Thoracic aorta (tissue), 2 donors: Measurements from ENCODE around the gene NELFCD. TPM values are rescaled to one million over a fixed set of nuclear protein-coding genes. Genes with fewer than 3 reads are reported as not detected.

Experiments used
- ATAC-seq: fragments of 150-250 bp; one replicate; pipeline ENCODE4 v1.8.0; 2017; ENCODE audit warnings: low read depth; ENCODE audit not compliant: insufficient number of reproducible peaks, low FRiP score
- DNase-seq: peaks from one replicate; pipeline ENCODE4 v3.0.0-alpha.2; 2020; ENCODE audit warnings: low spot score
- H3K27ac ChIP-seq, 2 donors: fragments of 200-600 bp; sonication (generic); 1 replicate in 1 of 2; 2 replicates in 1 of 2; pipeline ENCODE4 v1.5.1; 2016; ENCODE audit warnings: mild to moderate bottlenecking in 2 of 2, moderate library complexity in 2 of 2
- H3K27me3 ChIP-seq: fragments of 200-600 bp; sonication (generic); replicated peaks from 2 replicates; pipeline ENCODE4 v1.6.0; 2016; ENCODE audit warnings: mild to moderate bottlenecking; ENCODE audit not compliant: insufficient read depth
- H3K36me3 ChIP-seq: fragments of 200-600 bp; sonication (generic); one replicate; pipeline ENCODE4 v1.5.1; 2016
- H3K4me1 ChIP-seq, 2 donors: fragments of 200-600 bp; sonication (generic); 1 replicate in 1 of 2; 2 replicates in 1 of 2; pipeline versions ENCODE4 v1.5.1 to v1.6.0; 2016; ENCODE audit warnings: low read depth in 2 of 2, mild to moderate bottlenecking in 1 of 2; ENCODE audit not compliant: control insufficient read depth in 1 of 2
- H3K4me3 ChIP-seq: fragments of 200-600 bp; sonication (generic); 2 replicates; pipeline ENCODE4 v1.5.1; 2016; ENCODE audit warnings: mild to moderate bottlenecking
- H3K9me3 ChIP-seq: fragments of 200-600 bp; sonication (generic); 2 replicates; pipeline ENCODE4 v1.5.1; 2016
- CTCF ChIP-seq: fragments of 200-600 bp; sonication (generic); IDR thresholded peaks from one replicate; pipeline ENCODE4 v1.5.1; 2019; ENCODE audit warnings: antibody characterized with exemption
- total RNA-seq, 2 donors: library from RNA; depleted of rRNA; stranded (reverse); fragments of >200 nt; gene quantifications; one replicate each; pipeline versions ENCODE4 v1.1.0 to v1.2.3, GENCODE V29; 2016

The NELFCD gene
- 10 to 100 TPM; 50.9 to 52.6 TPM for total RNA-seq

DNA sequence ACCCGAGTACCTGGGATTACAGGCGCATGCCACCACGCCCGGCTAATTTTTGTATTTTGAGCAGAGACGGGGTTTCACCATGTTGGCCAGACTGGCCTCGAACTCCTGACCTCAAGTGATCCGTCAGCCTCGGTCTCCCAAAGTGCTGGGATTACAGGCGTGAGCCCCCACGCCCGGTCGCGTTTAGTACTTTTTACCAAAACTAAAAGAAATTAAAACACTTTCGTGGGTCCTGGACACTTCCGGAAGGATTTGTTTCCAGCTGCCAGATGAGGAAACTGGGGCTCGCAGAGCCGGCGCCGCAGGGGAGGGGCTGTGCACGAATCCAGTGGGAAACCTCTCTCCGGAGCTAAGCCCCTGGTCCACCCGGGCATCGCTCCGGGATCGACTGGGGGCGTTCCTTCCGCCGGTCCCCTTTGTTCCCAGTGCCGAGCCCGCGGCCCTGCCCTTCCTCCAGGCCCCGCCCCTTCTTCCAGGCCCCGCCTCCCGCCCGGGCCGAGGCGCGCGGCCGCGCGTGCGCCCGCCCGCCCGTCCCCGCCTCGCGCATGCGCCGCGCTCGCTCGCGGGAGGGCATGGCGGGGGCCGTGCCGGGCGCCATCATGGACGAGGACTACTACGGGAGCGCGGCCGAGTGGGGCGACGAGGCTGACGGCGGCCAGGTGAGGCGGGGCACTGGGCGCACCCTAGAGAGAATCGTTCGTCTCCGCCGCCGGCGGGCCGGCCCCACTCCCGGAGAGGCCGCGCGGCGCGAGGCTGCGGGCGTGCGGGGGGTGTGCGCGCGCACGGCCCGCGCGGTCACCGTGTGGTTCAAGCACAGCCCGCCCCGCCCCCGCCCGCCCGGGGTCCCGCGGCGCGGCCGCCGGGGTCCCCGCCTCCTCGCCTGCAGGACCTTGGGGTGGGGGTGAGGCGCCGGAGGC is at the start of gene NELFCD:
Gene NELFCD (plus strand): TSS at position 546 of the 917 bp plus-strand sequence. CDS start 54 bp downstream, at position 600.
- no peaks in the 10 kb centered on the region for H3K9me3 ChIP-seq
- DNase-seq (peak; percentile 29), ATAC-seq (peak; percentile 93)
- H3K27ac ChIP-seq = peak within 1 kb of the TSS; percentile 75 to 85
- no peak for TF ChIP-seq CTCF
- peak within 1 kb of the TSS; percentile 98 for H3K4me3 ChIP-seq
- H3K36me3 ChIP-seq = no peaks in the 10 kb centered on the region
- H3K4me1 ChIP-seq = peaks cover 15 to 37% of the 10 kb centered on the region in 2 donors
- no peaks in the 10 kb centered on the region for H3K27me3 ChIP-seq

DNA sequence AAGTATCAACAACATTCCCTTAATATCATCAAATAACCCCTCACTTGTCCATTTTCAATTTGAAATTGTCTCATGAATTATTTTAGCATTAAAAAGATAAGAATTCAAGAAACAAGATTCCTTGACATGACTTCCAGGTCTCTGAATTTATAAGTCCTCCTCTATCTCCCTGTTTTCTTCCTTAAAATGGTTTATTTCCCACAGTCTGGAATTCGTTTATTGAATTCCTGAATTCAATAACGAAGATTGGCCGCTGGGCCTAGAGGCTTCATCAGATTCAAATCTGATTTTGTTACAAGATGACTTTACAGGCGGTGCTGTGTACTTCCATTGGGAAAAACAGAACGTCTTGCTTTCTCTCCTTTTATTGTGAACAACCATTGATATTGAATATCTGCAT is 48.9 kb upstream of the NELFCD start:
- H3K4me3 ChIP-seq = no peak overlapping the region
- TF ChIP-seq CTCF = no peak
- no peak overlapping the region for H3K27ac ChIP-seq
- H3K27me3 ChIP-seq = no peaks in the 10 kb centered on the region
- DNase-seq = no peak
- no peaks in the 10 kb centered on the region for H3K9me3 ChIP-seq
- no peak for ATAC-seq
- no peaks in the 10 kb centered on the region for H3K4me1 ChIP-seq
- no peaks in the 10 kb centered on the region for H3K36me3 ChIP-seq

DNA sequence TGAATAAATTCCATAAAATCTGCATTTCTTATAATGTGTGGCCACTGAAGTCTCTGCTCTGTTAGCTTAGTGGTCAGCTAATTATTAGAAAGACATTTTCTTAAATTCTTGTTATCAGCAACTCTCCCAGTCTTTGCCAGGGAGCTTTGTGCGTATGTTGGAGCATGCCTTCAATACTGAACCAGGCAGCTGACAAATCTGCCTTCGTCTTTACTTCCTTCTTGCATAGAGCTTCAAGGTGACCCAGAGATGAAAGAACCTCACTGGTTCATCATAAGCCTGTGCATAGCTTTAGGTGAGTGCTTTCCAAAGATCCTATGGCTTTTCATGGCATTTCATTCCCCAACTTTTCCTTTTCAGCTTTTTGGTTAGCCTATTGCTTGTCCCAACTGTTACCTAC is 43.0 kb upstream of the NELFCD start:
- no peak overlapping the region for H3K4me3 ChIP-seq
- no peaks in the 10 kb centered on the region for H3K36me3 ChIP-seq
- no peaks in the 10 kb centered on the region for H3K27me3 ChIP-seq
- no peak for TF ChIP-seq CTCF
- ATAC-seq (no peak), DNase-seq (no peak)
- no peaks in the 10 kb centered on the region for H3K9me3 ChIP-seq
- H3K4me1 ChIP-seq = no peaks in the 10 kb centered on the region
- no peak overlapping the region for H3K27ac ChIP-seq

DNA sequence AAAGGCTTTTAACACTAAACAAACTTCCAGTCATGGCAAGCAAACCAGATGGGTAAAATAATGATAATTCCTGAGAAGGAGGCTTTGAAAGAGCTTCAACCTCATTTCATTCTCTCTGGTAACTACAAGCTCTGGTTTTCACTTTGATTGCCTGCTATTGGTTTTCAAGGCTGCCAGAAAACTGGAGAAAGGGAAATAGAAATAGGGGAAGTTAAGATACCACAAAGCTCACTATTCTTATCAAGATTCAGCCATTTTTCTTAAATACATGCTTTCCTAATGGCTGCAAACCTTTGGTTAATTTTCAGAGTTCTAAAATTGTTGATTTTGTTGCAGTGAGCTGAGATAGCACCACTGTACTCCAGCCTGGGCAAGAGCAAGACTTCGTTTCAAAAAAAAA is 42.5 kb upstream of the NELFCD start:
- Histone ChIP-seq H3K9me3 (no peaks in the 10 kb centered on the region), H3K27me3 (no peaks in the 10 kb centered on the region), H3K27ac (no peak overlapping the region), H3K4me1 (no peaks in the 10 kb centered on the region), H3K36me3 (no peaks in the 10 kb centered on the region), H3K4me3 (no peak overlapping the region)
- no peak for TF ChIP-seq CTCF
- DNase-seq (no peak), ATAC-seq (no peak)

GRCh38 chr20:58941471-58941870 is 39.6 kb upstream of the NELFCD start:
- Histone ChIP-seq H3K36me3 (no peaks in the 10 kb centered on the region), H3K27ac (no peak overlapping the region), H3K4me1 (no peaks in the 10 kb centered on the region), H3K9me3 (no peaks in the 10 kb centered on the region), H3K4me3 (no peak overlapping the region), H3K27me3 (no peaks in the 10 kb centered on the region)
- ATAC-seq (no peak), DNase-seq (no peak)
- TF ChIP-seq CTCF = no peak
